Measurements from ENCODE around the gene UBE2L3. TPM values are rescaled to one million over a fixed set of nuclear protein-coding genes. Genes with fewer than 3 reads are reported as not detected.

The UBE2L3 gene
- total and polyA plus RNA-seq, 2 of the 13 experiments (the other 11 are each of a cell fraction or from before 2014, with no cell fraction given) = 30.2 to 58.1 TPM

DNA sequence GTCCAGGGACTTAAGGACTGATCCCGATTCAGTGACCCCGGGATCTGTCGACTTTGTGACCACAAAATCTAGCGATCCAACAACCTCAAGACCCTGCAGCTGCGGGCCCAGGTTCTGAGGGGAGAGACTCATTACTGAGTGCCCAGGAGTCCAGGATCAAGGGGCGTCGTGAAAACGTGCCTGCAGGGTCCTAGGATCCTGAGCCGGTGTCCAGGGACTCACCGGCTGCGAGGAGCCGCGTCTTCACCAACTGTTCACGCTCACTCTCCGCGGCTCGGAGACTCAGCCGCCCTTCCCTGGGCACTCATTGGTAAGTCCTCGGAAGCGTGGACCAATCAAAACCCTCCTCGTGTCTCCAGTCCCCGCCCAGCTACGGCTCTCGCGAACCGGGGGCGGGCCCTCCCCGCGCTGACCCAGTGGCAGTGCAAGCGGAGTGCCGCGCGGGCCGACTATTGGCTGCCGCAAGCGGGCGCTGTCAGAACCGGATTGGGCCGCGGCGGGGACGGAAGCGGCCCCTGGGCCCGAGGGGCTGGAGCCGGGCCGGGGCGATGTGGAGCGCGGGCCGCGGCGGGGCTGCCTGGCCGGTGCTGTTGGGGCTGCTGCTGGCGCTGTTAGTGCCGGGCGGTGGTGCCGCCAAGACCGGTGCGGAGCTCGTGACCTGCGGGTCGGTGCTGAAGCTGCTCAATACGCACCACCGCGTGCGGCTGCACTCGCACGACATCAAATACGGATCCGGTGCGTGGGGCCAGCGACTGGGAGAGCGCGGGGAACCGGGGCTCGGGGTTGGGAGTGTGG is 74.5 kb downstream of the UBE2L3 start, which contains the start of gene SDF2L1 (continued):
- TF ChIP-seq KLF6 (CRISPR knock-in tag; IDR thresholded peaks at IDR 0.05) (no peak), ELF1 (CRISPR knock-in tag; IDR thresholded peaks at IDR 0.05) (peak; percentile 72), U2AF1 (optimal IDR thresholded peaks at IDR 0.05; ENCODE audit: low read depth, low read length) (no peak), MEF2D (CRISPR knock-in tag; IDR thresholded peaks at IDR 0.05) (no peak), NFYC (CRISPR knock-in tag; IDR thresholded peaks at IDR 0.05) (peak; percentile 98), THYN1 (CRISPR knock-in tag; IDR thresholded peaks at IDR 0.05; ENCODE audit: borderline replicate concordance, low read depth) (no peak), MTF2 (CRISPR knock-in tag; IDR thresholded peaks at IDR 0.05; ENCODE audit: borderline replicate concordance) (no peak), NR1H2 (CRISPR knock-in tag; IDR thresholded peaks at IDR 0.05; ENCODE audit: borderline replicate concordance, low read depth) (no peak), MYNN (CRISPR knock-in tag; IDR thresholded peaks at IDR 0.05; ENCODE audit: low read depth) (no peak), YY1 (IDR thresholded peaks at IDR 0.05; ENCODE audit: insufficient read depth, insufficient replicate concordance, low read depth, low read length) (no peak), SRSF4 (IDR thresholded peaks at IDR 0.05; ENCODE audit: low read depth, low read length, poor library complexity, severe bottlenecking) (no peak), GATAD1 (CRISPR knock-in tag; IDR thresholded peaks at IDR 0.05) (peak; percentile 65; the same call in 1 of the 2 replicates), ZNF232 (CRISPR knock-in tag; IDR thresholded peaks at IDR 0.05; ENCODE audit: borderline replicate concordance) (peak; percentile 32; the same call in 1 of the 2 replicates), ZNF263 (CRISPR knock-in tag; IDR thresholded peaks at IDR 0.05) (peak; percentile 45; the same call in 1 of the 2 replicates), LCORL (IDR thresholded peaks at IDR 0.05) (no peak), LCORL (CRISPR knock-in tag; IDR thresholded peaks at IDR 0.05) (no peak), RXRA (CRISPR knock-in tag; IDR thresholded peaks at IDR 0.05) (no peak), ZNF160 (CRISPR knock-in tag; IDR thresholded peaks at IDR 0.05) (0 out of 2 replicates have a peak, but pooled peaks have one; percentile 10), BORCS8-MEF2B (CRISPR knock-in tag; IDR thresholded peaks at IDR 0.05) (peak; percentile 18; the same call in 1 of the 2 replicates), TRIM24 (CRISPR knock-in tag; IDR thresholded peaks at IDR 0.05) (no peak)
- TF ChIP-seq, protein P1, sequence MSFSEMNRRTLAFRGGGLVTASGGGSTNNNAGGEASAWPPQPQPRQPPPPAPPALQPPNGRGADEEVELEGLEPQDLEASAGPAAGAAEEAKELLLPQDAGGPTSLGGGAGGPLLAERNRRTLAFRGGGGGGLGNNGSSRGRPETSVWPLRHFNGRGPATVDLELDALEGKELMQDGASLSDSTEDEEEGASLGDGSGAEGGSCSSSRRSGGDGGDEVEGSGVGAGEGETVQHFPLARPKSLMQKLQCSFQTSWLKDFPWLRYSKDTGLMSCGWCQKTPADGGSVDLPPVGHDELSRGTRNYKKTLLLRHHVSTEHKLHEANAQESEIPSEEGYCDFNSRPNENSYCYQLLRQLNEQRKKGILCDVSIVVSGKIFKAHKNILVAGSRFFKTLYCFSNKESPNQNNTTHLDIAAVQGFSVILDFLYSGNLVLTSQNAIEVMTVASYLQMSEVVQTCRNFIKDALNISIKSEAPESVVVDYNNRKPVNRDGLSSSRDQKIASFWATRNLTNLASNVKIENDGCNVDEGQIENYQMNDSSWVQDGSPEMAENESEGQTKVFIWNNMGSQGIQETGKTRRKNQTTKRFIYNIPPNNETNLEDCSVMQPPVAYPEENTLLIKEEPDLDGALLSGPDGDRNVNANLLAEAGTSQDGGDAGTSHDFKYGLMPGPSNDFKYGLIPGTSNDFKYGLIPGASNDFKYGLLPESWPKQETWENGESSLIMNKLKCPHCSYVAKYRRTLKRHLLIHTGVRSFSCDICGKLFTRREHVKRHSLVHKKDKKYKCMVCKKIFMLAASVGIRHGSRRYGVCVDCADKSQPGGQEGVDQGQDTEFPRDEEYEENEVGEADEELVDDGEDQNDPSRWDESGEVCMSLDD (CRISPR knock-in tag; IDR thresholded peaks at IDR 0.05; ENCODE audit: borderline replicate concordance) = no peak; the same call in 1 of the 2 replicates
- TF ChIP-seq, protein P2, sequence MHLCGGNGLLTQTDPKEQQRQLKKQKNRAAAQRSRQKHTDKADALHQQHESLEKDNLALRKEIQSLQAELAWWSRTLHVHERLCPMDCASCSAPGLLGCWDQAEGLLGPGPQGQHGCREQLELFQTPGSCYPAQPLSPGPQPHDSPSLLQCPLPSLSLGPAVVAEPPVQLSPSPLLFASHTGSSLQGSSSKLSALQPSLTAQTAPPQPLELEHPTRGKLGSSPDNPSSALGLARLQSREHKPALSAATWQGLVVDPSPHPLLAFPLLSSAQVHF (CRISPR knock-in tag; IDR thresholded peaks at IDR 0.05) = no peak
- TF ChIP-seq, protein P3, sequence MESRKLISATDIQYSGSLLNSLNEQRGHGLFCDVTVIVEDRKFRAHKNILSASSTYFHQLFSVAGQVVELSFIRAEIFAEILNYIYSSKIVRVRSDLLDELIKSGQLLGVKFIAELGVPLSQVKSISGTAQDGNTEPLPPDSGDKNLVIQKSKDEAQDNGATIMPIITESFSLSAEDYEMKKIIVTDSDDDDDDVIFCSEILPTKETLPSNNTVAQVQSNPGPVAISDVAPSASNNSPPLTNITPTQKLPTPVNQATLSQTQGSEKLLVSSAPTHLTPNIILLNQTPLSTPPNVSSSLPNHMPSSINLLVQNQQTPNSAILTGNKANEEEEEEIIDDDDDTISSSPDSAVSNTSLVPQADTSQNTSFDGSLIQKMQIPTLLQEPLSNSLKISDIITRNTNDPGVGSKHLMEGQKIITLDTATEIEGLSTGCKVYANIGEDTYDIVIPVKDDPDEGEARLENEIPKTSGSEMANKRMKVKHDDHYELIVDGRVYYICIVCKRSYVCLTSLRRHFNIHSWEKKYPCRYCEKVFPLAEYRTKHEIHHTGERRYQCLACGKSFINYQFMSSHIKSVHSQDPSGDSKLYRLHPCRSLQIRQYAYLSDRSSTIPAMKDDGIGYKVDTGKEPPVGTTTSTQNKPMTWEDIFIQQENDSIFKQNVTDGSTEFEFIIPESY (CRISPR knock-in tag; IDR thresholded peaks at IDR 0.05) = no peak
- TF ChIP-seq, protein P4, sequence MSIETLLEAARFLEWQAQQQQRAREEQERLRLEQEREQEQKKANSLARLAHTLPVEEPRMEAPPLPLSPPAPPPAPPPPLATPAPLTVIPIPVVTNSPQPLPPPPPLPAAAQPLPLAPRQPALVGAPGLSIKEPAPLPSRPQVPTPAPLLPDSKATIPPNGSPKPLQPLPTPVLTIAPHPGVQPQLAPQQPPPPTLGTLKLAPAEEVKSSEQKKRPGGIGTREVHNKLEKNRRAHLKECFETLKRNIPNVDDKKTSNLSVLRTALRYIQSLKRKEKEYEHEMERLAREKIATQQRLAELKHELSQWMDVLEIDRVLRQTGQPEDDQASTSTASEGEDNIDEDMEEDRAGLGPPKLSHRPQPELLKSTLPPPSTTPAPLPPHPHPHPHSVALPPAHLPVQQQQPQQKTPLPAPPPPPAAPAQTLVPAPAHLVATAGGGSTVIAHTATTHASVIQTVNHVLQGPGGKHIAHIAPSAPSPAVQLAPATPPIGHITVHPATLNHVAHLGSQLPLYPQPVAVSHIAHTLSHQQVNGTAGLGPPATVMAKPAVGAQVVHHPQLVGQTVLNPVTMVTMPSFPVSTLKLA (IDR thresholded peaks at IDR 0.05) = peak; percentile 57
